Endothelial cell of umbilical vein (primary cell): ENCODE results near the gene ZG16. TPM values are rescaled to one million over a fixed set of nuclear protein-coding genes. Genes with fewer than 3 reads are reported as not detected.

ENCODE experiments used
- BruUV-seq: library from RNA; stranded (reverse); fragments of 400-500 nt; replicated peaks from 2 replicates; lab custom pipeline; 2021; lab: Mats Ljungman, UMichigan
- CTCF ChIA-PET: fragments of 300-600, 350-600 bp; sonication (Branson Sonifier 250); formaldehyde crosslinking; loops from one replicate; lab custom pipeline; 2021; ENCODE audit warnings: antibody characterized with exemption, inconsistent platforms; lab: Charles Lee
- POLR2A ChIA-PET: fragments of 300-600, 350-600 bp; sonication (Branson Sonifier 250); formaldehyde crosslinking; loops from one replicate; lab custom pipeline; 2021; ENCODE audit warnings: antibody characterized with exemption, inconsistent platforms; lab: Charles Lee
- DNase-seq: peaks from one replicate; pipeline ENCODE4 v3.0.0-alpha.2; 2011; ENCODE audit warnings: low read depth, low spot score
- FAIRE-seq: peaks from 2 replicates; lab custom pipeline; 2011; peaks lifted over from hg19 to GRCh38; lab: Jason Lieb, UNC
- H2AFZ ChIP-seq: 2 replicates; pipeline ENCODE4 v1.6.0; 2012; ENCODE audit warnings: low read depth, low read length, control low read depth, inconsistent platforms
- H3K27ac ChIP-seq: 2 replicates; pipeline ENCODE4 v1.5.1; 2011; ENCODE audit warnings: low read depth, mild to moderate bottlenecking, control low read depth, low read length, moderate library complexity; ENCODE audit not compliant: insufficient read depth
- H3K27me3 ChIP-seq, 2 experiments: 2 replicates each; pipeline versions ENCODE4 v1.6.0 to v1.6.1; 2011; ENCODE audit warnings: low read length in 2 of 2, mixed read lengths in 1 of 2; ENCODE audit not compliant: control insufficient read depth in 2 of 2, insufficient read depth in 2 of 2
- H3K36me3 ChIP-seq, 2 experiments: 2 replicates in 1 of 2; 3 replicates in 1 of 2; pipeline ENCODE4 v1.5.1; 2011; ENCODE audit warnings: low read length in 2 of 2, mild to moderate bottlenecking in 1 of 2, moderate library complexity in 1 of 2; ENCODE audit not compliant: control insufficient read depth in 2 of 2, insufficient read depth in 2 of 2; ENCODE audit errors: extremely low read depth in 1 of 2
- H3K4me1 ChIP-seq: 3 replicates; pipeline ENCODE4 v1.5.1; 2011; ENCODE audit warnings: mild to moderate bottlenecking, low read length; ENCODE audit not compliant: control insufficient read depth, insufficient read depth; ENCODE audit errors: extremely low read depth
- H3K4me2 ChIP-seq: 2 replicates; pipeline ENCODE4 v1.6.1; 2011; ENCODE audit warnings: low read length, control low read depth, mixed read lengths; ENCODE audit not compliant: insufficient read depth
- H3K4me3 ChIP-seq, 3 experiments: fragments of 200-600 bp in 1 of 3; sonication (generic), shearing (Covaris generic) in 1 of 3; replicated peaks in 1 of 3; 2 replicates each; pipeline ENCODE4 v1.5.1; 2011 to 2016; ENCODE audit warnings: control low read depth in 3 of 3, low read length in 3 of 3, mild to moderate bottlenecking in 2 of 3, inconsistent platforms in 1 of 3, low read depth in 1 of 3, moderate library complexity in 1 of 3; ENCODE audit not compliant: insufficient read depth in 1 of 3
- H3K79me2 ChIP-seq: 2 replicates; pipeline ENCODE4 v1.6.0; 2012; ENCODE audit warnings: low read length, inconsistent platforms; ENCODE audit not compliant: control insufficient read depth, insufficient read depth
- H3K9ac ChIP-seq: replicated peaks from 2 replicates; pipeline ENCODE3; 2011; ENCODE audit warnings: low read length, control low read depth; ENCODE audit not compliant: insufficient read depth; ENCODE audit errors: extremely low read depth
- H3K9me1 ChIP-seq: replicated peaks from 3 replicates; pipeline ENCODE4 v1.6.0; 2011; ENCODE audit warnings: mild to moderate bottlenecking, low read length; ENCODE audit not compliant: control insufficient read depth, insufficient read depth; ENCODE audit errors: extremely low read depth
- H3K9me3 ChIP-seq: replicated peaks from 2 replicates; pipeline ENCODE4 v1.5.1; 2012; ENCODE audit warnings: low read length, inconsistent platforms; ENCODE audit not compliant: control insufficient read depth, insufficient read depth
- H4K20me1 ChIP-seq: replicated peaks from 2 replicates; pipeline ENCODE3; 2011; ENCODE audit warnings: mild to moderate bottlenecking, low read length; ENCODE audit not compliant: control insufficient read depth, insufficient read depth; ENCODE audit errors: extremely low read depth
- CTCF ChIP-seq, 2 donors: IDR thresholded peaks; 1 replicate in 1 of 2; 2 replicates in 1 of 2; pipeline ENCODE4 v1.5.1; 2011; ENCODE audit warnings: low read length in 2 of 2, mild to moderate bottlenecking in 2 of 2, moderate library complexity in 2 of 2, control low read depth in 1 of 2, inconsistent platforms in 1 of 2, low read depth in 1 of 2; ENCODE audit not compliant: insufficient read depth in 1 of 2; ENCODE audit errors: extremely low read depth in 1 of 2
- EZH2 ChIP-seq: IDR thresholded peaks from 2 replicates; pipeline ENCODE4 v1.6.1; 2012; ENCODE audit warnings: borderline replicate concordance, low read depth, mild to moderate bottlenecking, moderate library complexity, low read length, inconsistent platforms; ENCODE audit not compliant: severe bottlenecking
- FOS ChIP-seq: IDR thresholded peaks from 2 replicates; pipeline ENCODE4 v1.6.1; 2011; ENCODE audit warnings: mild to moderate bottlenecking, low read length, moderate library complexity, borderline replicate concordance; ENCODE audit not compliant: insufficient read depth
- GATA2 ChIP-seq: IDR thresholded peaks from 2 replicates; pipeline ENCODE4 v1.7.0; 2011; ENCODE audit warnings: low read depth, mild to moderate bottlenecking, moderate library complexity, mixed read lengths, low read length; ENCODE audit not compliant: insufficient read length, insufficient read depth
- JUN ChIP-seq: IDR thresholded peaks from 2 replicates; pipeline ENCODE4 v1.6.1; 2011; ENCODE audit warnings: borderline replicate concordance, low read depth; ENCODE audit not compliant: insufficient read length, insufficient read depth
- MAX ChIP-seq: IDR thresholded peaks from 2 replicates; pipeline ENCODE4 v1.6.1; 2011; ENCODE audit not compliant: insufficient read depth, insufficient read length
- MYC ChIP-seq: IDR thresholded peaks from one replicate; pipeline ENCODE4 v1.6.1; 2011; ENCODE audit warnings: mild to moderate bottlenecking, low read depth, low read length
- POLR2A ChIP-seq: IDR thresholded peaks from 2 replicates; pipeline ENCODE4 v1.6.1; 2012; ENCODE audit warnings: low read depth, mild to moderate bottlenecking, control low read depth, low read length
- POLR2AphosphoS5 ChIP-seq: IDR thresholded peaks from 2 replicates; pipeline ENCODE4 v1.6.1; 2012; ENCODE audit warnings: low read depth, mild to moderate bottlenecking, control low read depth, low read length, moderate library complexity; ENCODE audit not compliant: insufficient read depth
- dilution Hi-C: fragments of 300-500 bp; cut with MboI; formaldehyde crosslinking; loops from one replicate; pipeline ENCODE4 v1.15.0; 2019; ENCODE audit warnings: low sequenced_read_pairs; ENCODE audit not compliant: extremely low pct_ligation_motif_present
- intact Hi-C: fragments of 100-400 bp; cut with micrococcal nuclease; formaldehyde crosslinking; loops from one replicate; pipeline ENCODE4 v1.10.0; 2022
- polyA plus RNA-seq, 4 experiments: library from polyadenylated mRNA; depleted of rRNA in 3 of 4; stranded (reverse) in 3 of 4; unstranded in 1 of 4; fragments of >200 nt; gene quantifications; 2 replicates each; pipeline versions ENCODE4 v1.2.1 to v1.2.3, GENCODE V29; 2011 to 2012; ENCODE audit warnings: missing spikeins in 1 of 4
- total RNA-seq: library from RNA; stranded (reverse); gene quantifications from 2 replicates; pipeline ENCODE4 v1.2.3, GENCODE V29; 2021

ZG16 gene
- total and polyA plus RNA-seq, 2 donors (not counting 3 experiments of a cell fraction or from before 2014, with no cell fraction given), result not detected

GRCh38 chr16:29806099-29806579 is 28.1 kb downstream of the ZG16 start, which contains the start of gene MAZ:
Gene MAZ, plus strand, starts transcription at chr16:29806529. Its CDS starts 173 bp downstream, at chr16:29806702.
- intact Hi-C loops, result loop anchor here (5.0 kb wide), 2 partner anchors 104 to 166 kb away; partner anchors contain the start of gene TAOK2
- H2AFZ ChIP-seq, result peak within 1 kb of the TSS; percentile 31
- H4K20me1 ChIP-seq, result no peaks in the 10 kb centered on the region

More at GRCh38 chr16:29806099-29806579, 28.1 kb downstream of the ZG16 start, which contains the start of gene MAZ:
- TF ChIP-seq FOS (no peak), POLR2AphosphoS5 (no peak), MAX (no peak), EZH2 (no peak), POLR2A (no peak), JUN (no peak), CTCF (IDR thresholded peaks at IDR 0.05; ENCODE audit: extremely low read depth in 1 of 2, insufficient read depth in 1 of 2, low read depth in 1 of 2, low read length in 2 of 2) (no peak), MYC (no peak), GATA2 (no peak)
- H3K4me3 ChIP-seq, result peak within 1 kb of the TSS; percentile 42 to 72 (median 62)
- no TSS peak for BruUV-seq
- no peaks in the 10 kb centered on the region for H3K27me3 ChIP-seq
- peaks cover 8 to 14% of the 10 kb centered on the region in 2 experiments for H3K36me3 ChIP-seq
- peaks cover 35% of the 10 kb centered on the region for H3K4me1 ChIP-seq
- H3K79me2 ChIP-seq, result peaks cover 29% of the 10 kb centered on the region
- no peaks in the 10 kb centered on the region for H3K9me3 ChIP-seq
- peak within 1 kb of the TSS; percentile 71 for H3K4me2 ChIP-seq
- peak within 1 kb of the TSS; percentile 60 for H3K9ac ChIP-seq
- FAIRE-seq (no peak), DNase-seq (no peak)
- H3K27ac ChIP-seq, result peak within 1 kb of the TSS; percentile 68
- dilution Hi-C loops, result loop anchor here (10.0 kb wide), 1 partner anchor 189 kb away; the partner anchor contains the start of genes HIRIP3 and INO80E
- no peaks in the 10 kb centered on the region for H3K9me1 ChIP-seq
- CTCF ChIA-PET, result interaction anchor here (0.7 to 3.7 kb wide), 4 partner anchors 10 to 106 kb away, joined by 3 to 163 read pairs (median 4); partner anchors contain the start of gene PAGR1
- POLR2A ChIA-PET, result interaction anchor here (0.6 kb wide), 2 partner anchors 42 to 98 kb away, joined by 3 to 4 read pairs; no protein-coding TSS in a partner anchor
